ENCODE measurements around the gene FTO.

FTO gene

DNA sequence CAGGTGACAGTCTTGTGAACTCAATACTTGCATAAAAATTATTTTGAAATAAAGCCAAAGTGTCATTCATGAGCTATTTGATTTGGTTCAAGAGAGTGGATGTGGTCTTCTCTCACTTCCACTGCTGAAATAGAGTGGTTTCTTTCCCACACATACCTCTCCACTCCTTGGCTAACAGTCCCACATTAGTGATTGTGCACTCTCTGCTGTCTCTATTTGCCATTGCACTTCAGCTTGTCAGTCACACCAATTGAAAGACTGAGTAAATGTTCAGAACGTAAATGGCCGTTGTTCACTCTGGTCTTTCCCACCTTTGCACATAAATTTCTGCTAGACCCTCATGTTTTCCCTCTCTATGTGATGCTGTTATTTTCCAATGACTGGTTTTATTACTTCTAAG, 197.5 kb downstream of the FTO start:
- TF ChIP-seq GATA3 (IDR thresholded peaks at IDR 0.05; ENCODE audit: low read depth, low read length) (no peak), GATA2 (IDR thresholded peaks at IDR 0.05; ENCODE audit: low read depth, low read length) (no peak)

DNA sequence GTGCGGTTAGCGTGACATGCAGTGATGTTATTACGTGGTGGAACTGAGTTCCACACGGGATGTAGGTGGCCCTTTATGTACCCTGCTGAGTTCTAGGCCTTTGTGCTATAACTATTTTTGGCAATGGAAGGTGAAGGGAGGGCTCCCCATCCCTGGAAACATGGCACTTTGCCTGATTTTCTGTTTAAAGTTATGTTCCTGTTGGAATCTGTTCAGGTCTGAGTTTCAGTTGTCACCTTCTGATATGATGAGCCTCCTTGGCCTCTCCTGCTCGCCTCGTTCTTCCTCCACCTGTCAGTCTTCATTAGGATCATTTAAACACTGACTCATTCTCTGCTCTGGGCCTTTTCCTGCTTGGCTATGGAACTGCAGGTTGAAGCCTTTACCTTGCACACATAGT, 200.6 kb downstream of the FTO start:
- TF ChIP-seq GATA2 (IDR thresholded peaks at IDR 0.05; ENCODE audit: low read depth, low read length), result no peak
- TF ChIP-seq GATA3 (IDR thresholded peaks at IDR 0.05; ENCODE audit: low read depth, low read length), result no peak

GRCh38 chr16:53905028-53905427, 201.1 kb downstream of the FTO start:
- no peak for TF ChIP-seq GATA3 (IDR thresholded peaks at IDR 0.05; ENCODE audit: low read depth, low read length)
- no peak for TF ChIP-seq GATA2 (IDR thresholded peaks at IDR 0.05; ENCODE audit: low read depth, low read length)

GRCh38 chr16:53908731-53909130, 204.8 kb downstream of the FTO start:
- no peak for TF ChIP-seq GATA3 (IDR thresholded peaks at IDR 0.05; ENCODE audit: low read depth, low read length)
- TF ChIP-seq GATA2 (IDR thresholded peaks at IDR 0.05; ENCODE audit: low read depth, low read length), result no peak

DNA sequence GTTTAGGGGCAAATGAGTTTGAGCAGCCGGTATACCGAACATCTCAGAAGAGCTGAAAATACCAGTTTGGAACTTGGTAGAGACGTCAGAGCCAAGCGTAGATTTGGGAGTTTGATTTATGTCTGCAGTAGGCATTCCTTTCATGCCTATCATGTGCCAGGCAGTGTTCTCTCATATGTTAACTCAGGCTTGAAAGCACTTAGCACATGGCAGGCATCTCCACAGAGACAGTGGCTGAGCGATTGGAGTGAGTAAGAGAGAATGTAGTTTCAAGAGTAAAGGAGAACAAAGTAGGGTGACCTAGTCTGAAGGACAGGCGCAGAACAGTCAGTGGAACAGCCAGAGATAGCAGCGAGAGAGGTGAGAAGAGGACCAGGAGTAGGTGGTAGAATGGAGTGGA, 207.0 kb downstream of the FTO start:
- TF ChIP-seq GATA2 (IDR thresholded peaks at IDR 0.05; ENCODE audit: low read depth, low read length), result no peak
- TF ChIP-seq GATA3 (IDR thresholded peaks at IDR 0.05; ENCODE audit: low read depth, low read length), result no peak

DNA sequence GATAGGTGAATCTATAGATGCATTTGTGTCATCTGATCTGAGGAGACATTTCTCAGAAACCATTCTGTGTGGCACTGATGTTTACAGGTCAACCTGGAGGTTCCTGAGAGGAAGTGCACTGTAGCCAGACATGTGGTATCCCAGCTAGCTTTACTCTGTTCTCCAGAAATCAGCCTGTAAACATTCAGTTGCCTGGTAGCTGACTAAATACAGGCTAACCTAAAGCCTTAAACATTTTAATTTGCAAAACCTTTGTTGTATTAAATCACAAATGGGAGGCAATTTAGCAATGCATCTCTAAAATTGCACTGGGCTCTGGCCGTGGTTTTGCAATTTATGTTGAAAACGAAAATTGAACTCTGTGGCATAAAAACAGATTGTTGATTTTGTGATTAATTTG, 207.6 kb downstream of the FTO start:
- TF ChIP-seq GATA3 (IDR thresholded peaks at IDR 0.05; ENCODE audit: low read depth, low read length) (no peak), GATA2 (IDR thresholded peaks at IDR 0.05; ENCODE audit: low read depth, low read length) (no peak)

DNA sequence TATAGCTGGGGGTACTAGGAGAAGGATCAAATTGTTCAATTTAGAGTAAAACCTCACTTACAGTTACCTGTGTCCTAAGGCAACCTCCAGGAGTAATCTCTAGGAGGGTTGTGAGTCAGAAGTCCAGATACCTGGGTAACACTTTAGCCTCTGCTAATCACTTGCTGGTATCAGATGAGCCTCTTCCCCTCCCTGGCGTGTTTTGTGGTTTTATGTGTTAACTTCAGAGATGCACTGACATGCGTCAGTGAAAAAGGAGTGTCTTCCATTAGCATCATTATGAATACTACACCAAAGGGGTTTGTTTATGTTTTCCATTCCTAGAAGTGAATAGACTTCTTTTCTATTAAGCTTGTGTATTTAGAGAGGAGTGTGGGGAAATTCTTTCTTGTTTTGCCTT, 208.2 kb downstream of the FTO start:
- no peak for TF ChIP-seq GATA3 (IDR thresholded peaks at IDR 0.05; ENCODE audit: low read depth, low read length)
- no peak for TF ChIP-seq GATA2 (IDR thresholded peaks at IDR 0.05; ENCODE audit: low read depth, low read length)

DNA sequence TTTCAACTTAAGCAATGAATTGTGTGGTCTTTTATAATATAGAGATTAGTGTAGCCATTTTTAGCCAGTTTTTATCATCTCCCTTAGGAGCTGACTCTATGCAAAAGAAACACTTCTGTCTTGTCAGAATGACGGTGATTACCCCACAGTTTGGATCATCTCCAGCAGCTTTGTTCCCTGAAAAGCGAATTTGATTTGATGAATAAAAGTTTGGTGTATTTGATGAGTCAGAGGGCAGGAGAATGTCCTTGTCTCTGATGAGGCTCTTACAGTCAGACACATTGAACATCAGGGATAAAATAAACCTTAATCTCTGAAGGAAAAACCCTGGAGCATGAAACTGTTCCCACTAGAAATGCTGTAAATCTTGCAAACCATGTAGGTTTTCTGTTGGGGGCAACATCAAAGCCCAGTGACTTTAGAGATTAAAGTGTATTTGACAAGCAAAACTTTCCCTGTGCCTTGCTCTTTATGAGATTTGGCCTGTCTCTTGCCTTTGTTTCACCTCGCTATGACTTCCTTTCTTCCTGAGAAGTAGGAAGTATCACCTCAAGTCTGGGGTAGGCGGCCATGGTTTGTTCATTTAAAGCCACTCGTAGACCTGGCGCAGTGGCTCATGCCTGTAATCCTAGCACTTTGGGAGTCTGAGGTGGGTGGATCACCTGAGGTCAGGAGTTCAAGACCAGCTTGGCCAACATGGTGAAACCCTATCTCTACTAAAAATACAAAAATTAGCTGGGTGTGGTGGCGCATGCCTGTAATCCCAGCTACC, 209.3 kb downstream of the FTO start:
- TF ChIP-seq GATA2 (IDR thresholded peaks at IDR 0.05; ENCODE audit: low read depth, low read length), result no peak
- TF ChIP-seq GATA3 (IDR thresholded peaks at IDR 0.05; ENCODE audit: low read depth, low read length), result no peak

DNA sequence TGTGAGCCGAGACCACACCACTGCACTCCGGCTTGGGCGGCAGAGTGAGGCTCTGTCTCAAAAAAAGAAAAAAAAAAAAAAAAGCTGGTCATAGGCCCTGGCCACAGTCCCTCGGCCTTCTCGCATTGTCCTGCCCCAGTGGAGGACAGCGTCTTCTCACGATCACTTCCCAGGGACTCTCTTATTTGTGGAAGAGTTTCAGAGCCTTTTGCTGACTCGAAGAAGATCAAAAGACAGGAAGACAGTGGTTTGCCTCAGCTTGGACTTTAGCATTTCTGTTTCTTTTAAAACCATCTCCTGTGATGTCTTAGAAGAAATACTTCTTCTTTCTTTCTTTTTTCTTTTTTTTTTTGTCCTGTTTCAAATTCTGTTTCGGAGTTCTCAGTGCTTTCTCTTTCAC, 210.0 kb downstream of the FTO start:
- TF ChIP-seq GATA2 (IDR thresholded peaks at IDR 0.05; ENCODE audit: low read depth, low read length) (no peak), GATA3 (IDR thresholded peaks at IDR 0.05; ENCODE audit: low read depth, low read length) (no peak)

DNA sequence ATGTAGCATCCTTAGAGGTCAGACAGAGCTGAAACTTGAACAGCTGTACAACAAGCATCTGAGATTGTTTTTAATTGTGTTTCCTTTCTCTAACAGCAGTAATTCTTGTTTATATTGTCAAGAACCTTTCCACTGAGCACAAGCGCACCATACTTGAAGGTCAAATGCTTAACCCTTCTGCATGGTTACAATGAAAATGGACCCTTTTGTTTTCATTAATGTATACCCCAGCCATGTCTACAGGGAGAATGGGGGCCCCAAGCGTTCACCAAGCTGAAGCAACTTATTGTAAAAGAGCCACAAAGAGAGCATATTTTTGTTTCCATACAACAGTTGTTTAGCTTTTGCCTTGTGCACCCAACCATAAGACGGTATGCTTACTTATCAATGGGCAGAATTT, 210.8 kb downstream of the FTO start:
- TF ChIP-seq GATA2 (IDR thresholded peaks at IDR 0.05; ENCODE audit: low read depth, low read length), result no peak
- no peak for TF ChIP-seq GATA3 (IDR thresholded peaks at IDR 0.05; ENCODE audit: low read depth, low read length)

GRCh38 chr16:53915452-53916160, 211.7 kb downstream of the FTO start:
- TF ChIP-seq GATA2 (IDR thresholded peaks at IDR 0.05; ENCODE audit: low read depth, low read length), result no peak
- no peak for TF ChIP-seq GATA3 (IDR thresholded peaks at IDR 0.05; ENCODE audit: low read depth, low read length)

- no peak for TF ChIP-seq GATA3 (IDR thresholded peaks at IDR 0.05; ENCODE audit: low read depth, low read length)
- no peak for TF ChIP-seq GATA2 (IDR thresholded peaks at IDR 0.05; ENCODE audit: low read depth, low read length)
Observed at GRCh38 chr16:53920988-53921387, 217.0 kb downstream of the FTO start.

- TF ChIP-seq GATA3 (IDR thresholded peaks at IDR 0.05; ENCODE audit: low read depth, low read length) (no peak), GATA2 (IDR thresholded peaks at IDR 0.05; ENCODE audit: low read depth, low read length) (no peak)
Observed at GRCh38 chr16:53922067-53922806, 218.3 kb downstream of the FTO start.

- TF ChIP-seq GATA3 (IDR thresholded peaks at IDR 0.05; ENCODE audit: low read depth, low read length) (no peak), GATA2 (IDR thresholded peaks at IDR 0.05; ENCODE audit: low read depth, low read length) (no peak)
Observed at GRCh38 chr16:53922807-53923571, 219.0 kb downstream of the FTO start.
